Breast epithelium (tissue), 3 donors: ENCODE data around the gene NRXN3.

ENCODE experiments used
- POLR2AphosphoS5 ChIP-seq, 3 donors: sonication (generic); formaldehyde crosslinking; IDR thresholded peaks; one replicate each; pipeline ENCODE4 v1.6.1; 2017; ENCODE audit warnings: antibody characterized with exemption in 3 of 3
- TF ChIP-seq, protein P1 (sequence below), 3 donors: fragments of 450-650 bp; IDR thresholded peaks; one replicate each; pipeline ENCODE4 v1.5.1; 2016 to 2017; ENCODE audit warnings: antibody characterized with exemption in 3 of 3, mild to moderate bottlenecking in 3 of 3, moderate library complexity in 3 of 3

DNA sequence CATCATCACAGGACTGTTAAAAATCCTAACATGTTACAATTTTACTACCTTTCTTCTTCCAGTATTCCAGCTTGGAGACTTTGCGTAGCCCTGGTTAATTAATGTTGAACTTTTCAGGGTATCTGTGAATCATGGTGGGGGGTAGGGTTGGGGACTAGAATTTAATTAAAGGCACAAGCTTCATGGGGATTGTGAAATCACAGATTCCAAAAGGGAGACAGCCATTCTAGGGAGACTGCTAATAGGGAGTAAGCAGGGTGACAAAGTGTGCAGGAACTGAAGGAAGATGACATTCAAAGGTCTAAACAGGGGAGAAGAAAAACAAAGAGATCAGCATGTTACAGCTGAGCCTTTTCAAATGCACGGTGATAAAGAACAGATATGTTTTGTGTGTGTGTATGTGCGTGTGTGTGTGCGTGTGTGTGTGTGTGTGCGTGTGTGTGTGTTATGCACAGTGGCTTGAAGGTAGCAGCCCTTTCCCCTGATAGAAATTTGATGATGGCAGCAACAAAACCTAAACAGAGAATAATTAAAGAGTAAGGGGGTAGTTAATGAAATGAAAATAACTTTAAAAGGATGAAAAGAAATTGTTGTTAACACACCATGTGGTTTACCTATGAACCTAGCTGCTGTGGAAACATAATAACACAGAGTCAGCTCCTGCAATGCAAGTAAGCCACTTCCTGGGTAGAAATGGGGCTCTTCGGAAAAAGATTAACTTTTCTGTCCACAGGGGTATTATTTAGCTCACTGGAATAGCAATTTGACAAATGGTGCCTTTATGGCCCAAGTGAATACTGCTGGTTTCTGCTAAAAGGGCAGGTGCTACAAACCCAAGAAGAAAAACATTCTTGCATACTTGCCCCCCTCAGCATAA, 1459.5 kb downstream of the NRXN3 start:
- TF ChIP-seq POLR2AphosphoS5 (IDR thresholded peaks at IDR 0.05): no peak
- TF ChIP-seq, protein P1, sequence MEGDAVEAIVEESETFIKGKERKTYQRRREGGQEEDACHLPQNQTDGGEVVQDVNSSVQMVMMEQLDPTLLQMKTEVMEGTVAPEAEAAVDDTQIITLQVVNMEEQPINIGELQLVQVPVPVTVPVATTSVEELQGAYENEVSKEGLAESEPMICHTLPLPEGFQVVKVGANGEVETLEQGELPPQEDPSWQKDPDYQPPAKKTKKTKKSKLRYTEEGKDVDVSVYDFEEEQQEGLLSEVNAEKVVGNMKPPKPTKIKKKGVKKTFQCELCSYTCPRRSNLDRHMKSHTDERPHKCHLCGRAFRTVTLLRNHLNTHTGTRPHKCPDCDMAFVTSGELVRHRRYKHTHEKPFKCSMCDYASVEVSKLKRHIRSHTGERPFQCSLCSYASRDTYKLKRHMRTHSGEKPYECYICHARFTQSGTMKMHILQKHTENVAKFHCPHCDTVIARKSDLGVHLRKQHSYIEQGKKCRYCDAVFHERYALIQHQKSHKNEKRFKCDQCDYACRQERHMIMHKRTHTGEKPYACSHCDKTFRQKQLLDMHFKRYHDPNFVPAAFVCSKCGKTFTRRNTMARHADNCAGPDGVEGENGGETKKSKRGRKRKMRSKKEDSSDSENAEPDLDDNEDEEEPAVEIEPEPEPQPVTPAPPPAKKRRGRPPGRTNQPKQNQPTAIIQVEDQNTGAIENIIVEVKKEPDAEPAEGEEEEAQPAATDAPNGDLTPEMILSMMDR (IDR thresholded peaks at IDR 0.05): no peak
